NCI-H2081 (cell line): ENCODE results near the gene TNFRSF9.

Experiments used
- DNase-seq, 2 experiments: peaks; one replicate each; lab custom pipeline; 2025; lab: John Stamatoyannopoulos, UW

Gene TNFRSF9

GRCh38 chr1:7869136-7869920 lies 71.3 kb downstream of the TNFRSF9 start:
- DNase-seq = no peak

GRCh38 chr1:7868070-7868780 lies 72.4 kb downstream of the TNFRSF9 start:
- DNase-seq = no peak

DNA sequence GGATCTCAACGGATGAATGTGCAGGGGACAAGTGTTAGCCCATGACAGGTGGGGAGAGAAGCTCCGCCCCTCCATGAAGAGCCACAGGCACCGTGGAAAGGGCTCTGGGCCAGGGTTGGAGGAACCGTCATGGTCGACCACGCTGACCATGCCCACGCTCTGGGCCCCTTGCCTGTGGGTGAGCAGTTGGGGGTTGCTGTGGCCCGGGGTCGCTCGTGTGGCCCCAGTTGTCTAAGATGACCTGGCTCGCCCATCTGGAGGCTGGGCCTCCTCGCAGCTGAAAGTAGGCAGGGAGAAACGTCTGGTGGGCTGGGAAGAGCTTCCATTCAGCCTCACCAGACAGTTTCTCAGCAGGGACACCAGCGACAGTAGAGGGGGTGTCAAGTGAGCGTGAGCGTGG lies 74.7 kb downstream of the TNFRSF9 start:
- no peak for DNase-seq
